ENCODE data around the gene APOF.

DNA sequence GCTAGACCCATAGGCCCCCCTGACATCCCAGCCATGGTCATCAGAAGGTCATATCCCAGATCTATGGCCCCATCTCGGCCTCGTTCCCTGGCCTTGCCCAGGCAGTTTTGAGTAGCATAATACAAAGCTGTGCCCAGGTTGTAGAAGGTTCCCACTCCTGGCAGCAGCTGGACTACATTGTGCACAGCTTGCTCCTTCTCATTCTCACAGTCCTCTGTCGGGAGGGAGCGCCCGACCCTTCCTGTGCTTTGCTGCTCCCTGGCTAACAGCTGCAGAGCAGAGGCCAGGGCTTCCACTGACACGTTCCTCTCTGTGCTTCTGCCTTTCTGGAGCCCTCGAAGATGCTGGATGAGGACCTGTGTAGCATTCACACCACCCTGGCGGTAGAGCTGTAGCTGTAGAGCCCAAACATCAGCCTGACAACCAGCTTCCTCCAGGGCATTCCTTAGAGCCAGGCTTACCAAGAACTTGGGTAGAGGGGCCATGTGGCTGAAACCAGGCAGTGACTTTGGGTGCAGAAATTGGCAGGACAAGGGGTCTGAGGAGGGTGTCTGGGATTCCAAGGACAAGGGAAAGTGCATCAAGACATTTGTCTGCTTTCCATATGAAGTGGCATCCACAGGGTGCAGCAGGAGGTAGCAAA, 1.0 kb downstream of the APOF start:
- TF ChIP-seq POLR2AphosphoS5 (IDR thresholded peaks at IDR 0.05): no peak
- TF ChIP-seq, protein P1, sequence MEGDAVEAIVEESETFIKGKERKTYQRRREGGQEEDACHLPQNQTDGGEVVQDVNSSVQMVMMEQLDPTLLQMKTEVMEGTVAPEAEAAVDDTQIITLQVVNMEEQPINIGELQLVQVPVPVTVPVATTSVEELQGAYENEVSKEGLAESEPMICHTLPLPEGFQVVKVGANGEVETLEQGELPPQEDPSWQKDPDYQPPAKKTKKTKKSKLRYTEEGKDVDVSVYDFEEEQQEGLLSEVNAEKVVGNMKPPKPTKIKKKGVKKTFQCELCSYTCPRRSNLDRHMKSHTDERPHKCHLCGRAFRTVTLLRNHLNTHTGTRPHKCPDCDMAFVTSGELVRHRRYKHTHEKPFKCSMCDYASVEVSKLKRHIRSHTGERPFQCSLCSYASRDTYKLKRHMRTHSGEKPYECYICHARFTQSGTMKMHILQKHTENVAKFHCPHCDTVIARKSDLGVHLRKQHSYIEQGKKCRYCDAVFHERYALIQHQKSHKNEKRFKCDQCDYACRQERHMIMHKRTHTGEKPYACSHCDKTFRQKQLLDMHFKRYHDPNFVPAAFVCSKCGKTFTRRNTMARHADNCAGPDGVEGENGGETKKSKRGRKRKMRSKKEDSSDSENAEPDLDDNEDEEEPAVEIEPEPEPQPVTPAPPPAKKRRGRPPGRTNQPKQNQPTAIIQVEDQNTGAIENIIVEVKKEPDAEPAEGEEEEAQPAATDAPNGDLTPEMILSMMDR (IDR thresholded peaks at IDR 0.05): no peak

Measured in gastroesophageal sphincter (tissue), 3 donors.